ENCODE measurements around the gene C1RL. TPM values are rescaled to one million over a fixed set of nuclear protein-coding genes. Genes with fewer than 3 reads are reported as not detected.
"Not testable (repeated sequence)": the region's sequence is repeated elsewhere in the genome, so short reads cannot be mapped to it uniquely, and the experiment has no call there.

The C1RL gene
- total RNA-seq, 1 donor from 2014 or later, result 19.2 TPM

DNA sequence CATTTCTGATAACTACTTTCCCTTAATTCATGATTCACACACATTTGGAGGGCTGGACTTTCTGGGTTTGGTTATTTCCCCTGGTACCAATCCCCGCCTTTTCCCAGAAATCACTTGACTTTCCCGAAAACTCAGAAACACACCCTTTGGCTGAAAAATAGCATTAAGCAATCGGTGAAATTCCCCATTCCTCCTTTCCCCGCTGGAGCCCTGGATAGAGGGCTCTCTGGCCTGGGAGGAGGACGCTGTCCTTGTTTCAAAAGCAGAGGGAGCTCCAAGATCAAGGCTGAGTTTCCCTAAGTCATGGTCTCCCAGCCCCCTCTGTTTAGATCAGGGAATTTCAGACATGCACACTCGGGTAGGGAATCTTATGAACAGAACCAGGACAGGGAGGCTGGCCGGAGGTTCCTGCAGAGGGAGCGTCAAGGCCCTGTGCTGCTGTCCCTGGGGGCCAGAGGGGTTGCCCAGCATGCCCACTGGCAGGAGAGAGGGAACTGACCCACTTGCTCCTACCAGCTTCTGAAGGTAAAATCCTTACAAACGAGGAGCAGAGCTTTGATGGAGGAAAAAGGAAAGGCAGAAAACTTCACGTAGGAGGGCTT lies 48.6 kb downstream of the C1RL start, which contains the start of gene C1S:
Gene C1S (plus strand): TSS at position 366 of the 602 bp plus-strand sequence. CDS start 1,195 bp downstream, outside the sequence.
- Mint-ChIP-seq H3K36me3 (ENCODE audit: low read depth) (no peaks in the 10 kb centered on the region), H3K4me1 (no peaks in the 10 kb centered on the region), H3K27ac (no peak within 1 kb of the TSS), H3K27me3 (peaks cover 41% of the 10 kb centered on the region), H3K4me3 (no peak within 1 kb of the TSS), H3K9me3 (no peaks in the 10 kb centered on the region)
- TF ChIP-seq, protein P1, sequence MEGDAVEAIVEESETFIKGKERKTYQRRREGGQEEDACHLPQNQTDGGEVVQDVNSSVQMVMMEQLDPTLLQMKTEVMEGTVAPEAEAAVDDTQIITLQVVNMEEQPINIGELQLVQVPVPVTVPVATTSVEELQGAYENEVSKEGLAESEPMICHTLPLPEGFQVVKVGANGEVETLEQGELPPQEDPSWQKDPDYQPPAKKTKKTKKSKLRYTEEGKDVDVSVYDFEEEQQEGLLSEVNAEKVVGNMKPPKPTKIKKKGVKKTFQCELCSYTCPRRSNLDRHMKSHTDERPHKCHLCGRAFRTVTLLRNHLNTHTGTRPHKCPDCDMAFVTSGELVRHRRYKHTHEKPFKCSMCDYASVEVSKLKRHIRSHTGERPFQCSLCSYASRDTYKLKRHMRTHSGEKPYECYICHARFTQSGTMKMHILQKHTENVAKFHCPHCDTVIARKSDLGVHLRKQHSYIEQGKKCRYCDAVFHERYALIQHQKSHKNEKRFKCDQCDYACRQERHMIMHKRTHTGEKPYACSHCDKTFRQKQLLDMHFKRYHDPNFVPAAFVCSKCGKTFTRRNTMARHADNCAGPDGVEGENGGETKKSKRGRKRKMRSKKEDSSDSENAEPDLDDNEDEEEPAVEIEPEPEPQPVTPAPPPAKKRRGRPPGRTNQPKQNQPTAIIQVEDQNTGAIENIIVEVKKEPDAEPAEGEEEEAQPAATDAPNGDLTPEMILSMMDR (IDR thresholded peaks at IDR 0.05), result no peak
- intact Hi-C loops (cut with micrococcal nuclease), result no loop called here
- ChIA-PET CTCF (no interaction called here), POLR2A (no interaction called here)
- DNase-seq (no peak), ATAC-seq (ENCODE audit: low read depth) (no peak)

DNA sequence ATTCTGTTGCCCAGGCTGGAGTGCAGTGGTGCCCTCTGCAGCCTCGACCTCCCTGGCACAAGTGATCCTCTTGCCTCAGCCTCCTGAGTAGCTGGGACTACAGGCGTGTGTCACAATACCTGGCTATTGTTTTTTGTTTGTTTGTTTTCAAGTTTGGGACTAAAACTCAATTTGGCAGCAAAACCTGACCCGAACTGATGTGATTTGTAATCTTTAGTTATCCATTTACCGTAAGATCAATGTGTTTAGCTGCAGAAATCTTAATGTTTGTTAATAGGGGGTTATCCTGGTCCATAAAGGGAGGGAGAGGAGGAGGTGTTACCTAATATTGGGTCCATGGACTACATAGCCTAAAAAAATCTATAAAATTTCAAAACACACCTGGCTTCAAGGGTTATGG lies 49.2 kb downstream of the C1RL start:
- DNase-seq (no peak), ATAC-seq (ENCODE audit: low read depth) (no peak)
- H3K36me3 Mint-ChIP-seq (ENCODE audit: low read depth), result no peaks in the 10 kb centered on the region
- peaks cover 47% of the 10 kb centered on the region for H3K27me3 Mint-ChIP-seq
- no peak overlapping the region for H3K4me3 Mint-ChIP-seq
- ChIA-PET CTCF (no interaction called here), POLR2A (no interaction called here)
- intact Hi-C loops (cut with micrococcal nuclease), result no loop called here
- TF ChIP-seq, protein P1 (IDR thresholded peaks at IDR 0.05), result no peak
- H3K9me3 Mint-ChIP-seq, result no peaks in the 10 kb centered on the region
- no peak overlapping the region for H3K27ac Mint-ChIP-seq
- no peaks in the 10 kb centered on the region for H3K4me1 Mint-ChIP-seq

DNA sequence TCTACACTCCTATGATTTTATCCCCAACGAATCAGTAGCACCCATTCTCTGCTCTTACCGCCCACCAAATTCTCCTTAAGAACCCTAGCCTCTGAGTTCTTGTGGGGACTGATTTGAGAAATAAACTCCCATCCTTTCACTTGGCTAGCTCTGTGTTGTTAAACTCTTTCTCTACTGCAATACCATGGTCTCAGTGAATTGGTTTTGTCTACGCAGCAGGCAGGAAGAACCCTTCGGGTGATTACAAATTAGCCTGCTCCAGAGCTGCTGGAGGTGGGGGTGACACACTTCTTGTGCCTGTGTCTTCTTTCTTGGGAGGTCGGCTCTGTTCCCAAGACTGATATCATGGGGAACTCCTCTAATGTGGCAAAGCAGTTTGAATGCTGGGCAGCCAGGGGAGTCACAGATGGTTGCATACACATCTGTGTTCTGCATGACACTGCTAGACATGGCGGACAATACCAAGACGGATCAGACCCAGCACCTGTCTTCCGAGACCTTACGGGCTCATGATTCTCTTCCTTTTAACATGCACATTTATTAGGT lies 50.1 kb downstream of the C1RL start:
- DNase-seq (no peak), ATAC-seq (ENCODE audit: low read depth) (no peak)
- ChIA-PET CTCF (no interaction called here), POLR2A (no interaction called here)
- Mint-ChIP-seq H3K27ac (no peak overlapping the region), H3K36me3 (ENCODE audit: low read depth) (no peaks in the 10 kb centered on the region), H3K27me3 (peaks cover 49% of the 10 kb centered on the region), H3K4me3 (no peak overlapping the region), H3K4me1 (no peaks in the 10 kb centered on the region), H3K9me3 (no peaks in the 10 kb centered on the region)
- TF ChIP-seq, protein P1 (IDR thresholded peaks at IDR 0.05), result no peak
- intact Hi-C loops (cut with micrococcal nuclease), result no loop called here

DNA sequence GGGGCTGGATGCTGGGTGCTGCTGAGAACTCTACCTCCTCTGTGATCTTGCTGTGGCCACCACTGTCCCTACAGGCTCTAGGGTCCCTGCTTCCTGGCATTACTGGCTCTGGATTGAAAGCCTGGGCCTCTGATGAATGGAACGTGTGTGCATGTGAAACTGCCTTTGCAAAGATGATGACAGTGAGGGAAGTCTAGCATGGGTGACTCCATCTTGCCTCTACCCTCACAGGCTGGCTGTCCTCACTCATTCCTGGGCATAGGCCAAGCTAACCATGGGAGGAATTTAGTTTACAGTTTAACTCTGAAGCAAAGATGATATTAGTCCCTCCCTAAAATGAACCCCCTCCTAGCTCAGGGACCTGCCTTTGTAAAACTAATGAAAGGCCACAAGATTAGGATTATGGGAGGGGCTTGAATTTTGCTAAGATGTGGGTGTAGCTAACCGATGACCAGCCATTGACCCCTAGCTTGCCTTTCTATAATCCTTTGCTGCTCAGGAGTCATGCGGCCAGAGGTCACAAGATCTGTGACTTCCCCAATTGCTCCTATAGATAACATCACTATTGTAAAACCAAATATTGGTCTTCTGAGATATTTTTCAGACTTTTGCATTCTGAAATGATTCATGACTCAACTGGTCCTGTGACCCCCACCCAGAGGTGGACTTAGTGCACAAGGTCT lies 50.7 kb downstream of the C1RL start:
- TF ChIP-seq, protein P1 (IDR thresholded peaks at IDR 0.05), result no peak
- Mint-ChIP-seq H3K4me1 (no peaks in the 10 kb centered on the region), H3K9me3 (no peaks in the 10 kb centered on the region), H3K4me3 (no peak overlapping the region), H3K27ac (no peak overlapping the region), H3K27me3 (peaks cover 49% of the 10 kb centered on the region), H3K36me3 (ENCODE audit: low read depth) (no peaks in the 10 kb centered on the region)
- ChIA-PET CTCF (no interaction called here), POLR2A (interaction anchor here (0.5 kb wide), 1 partner anchor 908 kb away, joined by 5 read pairs; no protein-coding TSS in a partner anchor)
- intact Hi-C loops (cut with micrococcal nuclease), result no loop called here
- ATAC-seq (ENCODE audit: low read depth) (no peak), DNase-seq (no peak)

DNA sequence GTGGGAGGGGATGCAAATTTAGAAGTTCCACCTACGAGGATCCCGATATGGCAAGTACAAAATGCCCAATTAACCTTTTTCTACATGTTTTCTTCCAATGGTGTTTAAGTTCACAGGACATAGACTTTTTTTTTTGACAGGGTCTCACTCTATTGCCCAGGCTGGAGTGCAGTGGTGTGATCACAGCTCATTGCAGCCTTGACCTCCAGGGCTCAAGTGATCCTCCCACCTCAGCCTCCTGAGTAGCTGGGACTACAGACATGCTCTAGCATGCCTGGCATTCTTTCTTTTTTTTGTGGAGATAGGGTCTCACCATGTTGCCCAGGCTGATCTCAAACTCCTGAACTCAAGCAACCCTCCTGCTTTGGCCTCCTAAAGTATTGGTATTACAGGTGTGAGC lies 53.3 kb downstream of the C1RL start:
- intact Hi-C loops (cut with micrococcal nuclease); H3K9me3 Mint-ChIP-seq; H3K4me3 Mint-ChIP-seq; ATAC-seq (ENCODE audit: low read depth); POLR2A ChIA-PET; H3K4me1 Mint-ChIP-seq; H3K36me3 Mint-ChIP-seq (ENCODE audit: low read depth); H3K27ac Mint-ChIP-seq; DNase-seq: not testable (repeated sequence)
- H3K27me3 Mint-ChIP-seq, result peaks cover 46% of the 10 kb centered on the region
- CTCF ChIA-PET, result interaction anchor here (0.6 kb wide), 1 partner anchor 624 kb away, joined by 3 read pairs; no protein-coding TSS in a partner anchor

All from activated B cell treated with CpG ODN at 0.5 μM for 24 hours (primary cell).